Activated naive CD8-positive, alpha-beta T cell treated with anti-CD3 and anti-CD28 coated beads, Interleukin-2, amount 50 U/mL, for 24 hours (primary cell): ENCODE measurements around the gene ADGRL2.

Source experiments
- ATAC-seq: fragments of 150-1000 bp; cut with Tn5 transposase; one replicate; pipeline ENCODE4 v1.10.0; 2021
- DNase-seq: peaks from one replicate; pipeline ENCODE4 v3.0.0; 2021
- H3K27ac Mint-ChIP-seq: one replicate; pipeline ENCODE4 v1.8.0; 2021; ENCODE audit warnings: mild to moderate bottlenecking, mixed read lengths
- H3K27me3 Mint-ChIP-seq: one replicate; pipeline ENCODE4 v1.8.0; 2021; ENCODE audit warnings: mixed read lengths
- H3K36me3 Mint-ChIP-seq: one replicate; pipeline ENCODE4 v1.8.0; 2021; ENCODE audit warnings: low read depth, mixed read lengths
- H3K4me1 Mint-ChIP-seq: one replicate; pipeline ENCODE4 v1.8.0; 2021; ENCODE audit warnings: mixed read lengths
- H3K4me3 Mint-ChIP-seq: one replicate; pipeline ENCODE4 v1.8.0; 2021; ENCODE audit warnings: mild to moderate bottlenecking, moderate library complexity, mixed read lengths
- H3K9me3 Mint-ChIP-seq: one replicate; pipeline ENCODE4 v1.8.0; 2021; ENCODE audit warnings: mixed read lengths

ADGRL2 gene

DNA sequence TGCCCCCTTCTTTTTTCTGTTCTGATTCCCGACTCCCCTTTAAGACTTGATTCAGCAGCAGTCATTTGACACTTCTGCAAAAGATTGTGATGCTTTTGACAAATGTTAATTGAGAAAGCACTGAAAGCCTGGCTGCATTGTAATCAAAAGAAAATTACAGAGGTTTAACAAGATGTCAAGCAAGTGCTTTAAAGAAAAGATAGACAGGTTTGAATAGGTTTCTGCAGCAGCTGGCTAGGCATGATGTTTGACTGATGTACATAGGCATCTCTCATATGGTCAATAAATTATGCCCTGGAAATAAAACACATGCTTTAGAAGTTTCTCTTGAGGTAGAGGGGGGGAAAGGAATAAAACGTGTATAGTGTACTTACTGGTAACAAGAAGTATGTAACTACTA, 147.8 kb downstream of the ADGRL2 start:
- ATAC-seq = no peak
- H3K9me3 Mint-ChIP-seq = no peaks in the 10 kb centered on the region
- no peaks in the 10 kb centered on the region for H3K27me3 Mint-ChIP-seq
- no peaks in the 10 kb centered on the region for H3K4me1 Mint-ChIP-seq
- no peak overlapping the region for H3K4me3 Mint-ChIP-seq
- no peak overlapping the region for H3K27ac Mint-ChIP-seq
- DNase-seq = no peak
- no peaks in the 10 kb centered on the region for H3K36me3 Mint-ChIP-seq

- no peak for ATAC-seq
- Mint-ChIP-seq H3K4me1 (no peaks in the 10 kb centered on the region), H3K27me3 (no peaks in the 10 kb centered on the region), H3K9me3 (no peaks in the 10 kb centered on the region), H3K4me3 (no peak overlapping the region), H3K36me3 (no peaks in the 10 kb centered on the region), H3K27ac (no peak overlapping the region)
- no peak for DNase-seq
These were observed 148.7 kb downstream of the ADGRL2 start for GRCh38 chr1:81949421-81949820.

GRCh38 chr1:81950037-81950436, 149.3 kb downstream of the ADGRL2 start:
- Mint-ChIP-seq H3K4me1 (no peaks in the 10 kb centered on the region), H3K27me3 (no peaks in the 10 kb centered on the region), H3K27ac (no peak overlapping the region), H3K36me3 (no peaks in the 10 kb centered on the region), H3K4me3 (no peak overlapping the region), H3K9me3 (no peaks in the 10 kb centered on the region)
- no peak for DNase-seq
- ATAC-seq = no peak

- Mint-ChIP-seq H3K27ac (no peak overlapping the region), H3K27me3 (no peaks in the 10 kb centered on the region), H3K4me1 (no peaks in the 10 kb centered on the region), H3K9me3 (no peaks in the 10 kb centered on the region), H3K4me3 (no peak overlapping the region), H3K36me3 (no peaks in the 10 kb centered on the region)
- ATAC-seq (no peak), DNase-seq (no peak)
These were observed 150.0 kb downstream of the ADGRL2 start for GRCh38 chr1:81950591-81951244.

DNA sequence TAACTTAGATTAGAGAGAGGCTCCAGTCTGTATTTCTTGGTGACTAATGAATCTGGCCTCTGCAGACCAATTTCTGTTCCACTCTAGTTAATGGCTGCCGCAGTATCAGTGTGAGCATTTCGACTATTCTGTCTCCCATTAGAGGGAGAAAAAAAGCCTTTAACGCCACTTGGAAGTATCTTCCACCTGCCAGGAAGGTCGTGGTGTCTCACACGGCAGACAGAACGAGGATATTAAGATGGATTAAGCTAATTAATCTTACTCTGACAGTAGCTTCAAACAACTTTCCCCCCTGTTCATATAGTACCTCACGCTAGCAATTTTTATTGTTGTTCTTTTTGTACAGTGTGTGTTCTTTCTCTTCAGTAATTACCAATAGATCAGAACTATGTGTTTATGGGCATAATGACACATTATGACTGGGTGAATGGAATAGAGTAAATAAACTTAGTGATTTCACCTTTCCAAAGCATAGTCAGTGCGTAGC, 153.8 kb downstream of the ADGRL2 start:
- no peaks in the 10 kb centered on the region for H3K9me3 Mint-ChIP-seq
- no peak overlapping the region for H3K27ac Mint-ChIP-seq
- H3K4me1 Mint-ChIP-seq = no peaks in the 10 kb centered on the region
- H3K27me3 Mint-ChIP-seq = no peaks in the 10 kb centered on the region
- no peak for ATAC-seq
- H3K4me3 Mint-ChIP-seq = no peak overlapping the region
- no peak for DNase-seq
- H3K36me3 Mint-ChIP-seq = no peaks in the 10 kb centered on the region

DNA sequence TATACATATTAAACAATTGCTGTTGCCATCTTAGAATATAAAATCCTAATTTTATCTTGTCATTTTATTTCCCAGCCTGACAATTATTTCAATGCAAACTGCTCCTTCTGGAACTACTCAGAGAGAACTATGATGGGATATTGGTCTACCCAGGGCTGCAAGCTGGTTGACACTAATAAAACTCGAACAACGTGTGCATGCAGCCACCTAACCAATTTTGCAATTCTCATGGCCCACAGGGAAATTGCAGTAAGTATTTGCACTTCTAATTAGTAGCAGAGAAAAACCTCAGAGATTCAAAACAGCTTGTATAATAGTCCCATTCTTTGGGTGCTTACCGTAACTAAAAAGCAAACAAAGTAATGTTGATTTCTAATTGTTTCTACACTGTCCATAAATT, 167.2 kb downstream of the ADGRL2 start:
- Mint-ChIP-seq H3K4me3 (no peak overlapping the region), H3K27me3 (no peaks in the 10 kb centered on the region), H3K27ac (no peak overlapping the region), H3K36me3 (no peaks in the 10 kb centered on the region), H3K9me3 (peaks cover 3% of the 10 kb centered on the region), H3K4me1 (no peaks in the 10 kb centered on the region)
- ATAC-seq (no peak), DNase-seq (no peak)

- Mint-ChIP-seq H3K27me3 (no peaks in the 10 kb centered on the region), H3K4me1 (no peaks in the 10 kb centered on the region), H3K36me3 (no peaks in the 10 kb centered on the region), H3K9me3 (no peaks in the 10 kb centered on the region), H3K27ac (no peak overlapping the region), H3K4me3 (no peak overlapping the region)
- DNase-seq = no peak
- ATAC-seq = no peak
These were observed 169.7 kb downstream of the ADGRL2 start for GRCh38 chr1:81970416-81970815.

DNA sequence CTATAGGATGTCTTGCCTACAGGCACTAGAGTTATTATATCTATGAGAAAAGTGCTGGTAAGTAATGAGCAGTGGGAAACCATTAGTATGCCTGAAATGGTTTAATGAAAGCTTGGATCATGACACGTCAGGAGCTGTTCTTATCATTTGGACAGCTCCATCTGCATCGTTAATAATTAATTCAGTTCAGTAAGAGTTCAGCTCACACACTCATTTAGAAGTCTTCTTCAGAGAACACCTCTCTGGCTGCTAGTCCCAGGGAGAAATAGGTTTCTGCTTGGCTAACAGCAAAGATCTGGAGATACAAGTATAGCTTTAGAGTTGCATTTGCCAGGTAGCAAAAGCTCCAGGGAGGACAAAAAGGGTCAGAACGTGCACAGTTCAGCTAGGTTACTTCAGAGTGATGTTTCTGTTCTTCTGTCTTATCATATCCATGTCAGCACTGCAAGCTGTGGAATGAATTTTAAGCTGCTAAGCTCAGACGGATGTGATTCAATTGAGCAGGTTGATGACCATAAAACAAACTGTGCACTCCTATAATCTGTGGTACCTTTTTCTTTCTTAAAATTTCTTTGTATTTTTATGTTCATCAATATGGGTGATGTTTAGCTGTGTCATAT, 173.6 kb downstream of the ADGRL2 start:
- Mint-ChIP-seq H3K36me3 (no peaks in the 10 kb centered on the region), H3K9me3 (no peaks in the 10 kb centered on the region), H3K27me3 (no peaks in the 10 kb centered on the region), H3K4me3 (no peak overlapping the region), H3K27ac (no peak overlapping the region), H3K4me1 (no peaks in the 10 kb centered on the region)
- ATAC-seq (no peak), DNase-seq (no peak)

DNA sequence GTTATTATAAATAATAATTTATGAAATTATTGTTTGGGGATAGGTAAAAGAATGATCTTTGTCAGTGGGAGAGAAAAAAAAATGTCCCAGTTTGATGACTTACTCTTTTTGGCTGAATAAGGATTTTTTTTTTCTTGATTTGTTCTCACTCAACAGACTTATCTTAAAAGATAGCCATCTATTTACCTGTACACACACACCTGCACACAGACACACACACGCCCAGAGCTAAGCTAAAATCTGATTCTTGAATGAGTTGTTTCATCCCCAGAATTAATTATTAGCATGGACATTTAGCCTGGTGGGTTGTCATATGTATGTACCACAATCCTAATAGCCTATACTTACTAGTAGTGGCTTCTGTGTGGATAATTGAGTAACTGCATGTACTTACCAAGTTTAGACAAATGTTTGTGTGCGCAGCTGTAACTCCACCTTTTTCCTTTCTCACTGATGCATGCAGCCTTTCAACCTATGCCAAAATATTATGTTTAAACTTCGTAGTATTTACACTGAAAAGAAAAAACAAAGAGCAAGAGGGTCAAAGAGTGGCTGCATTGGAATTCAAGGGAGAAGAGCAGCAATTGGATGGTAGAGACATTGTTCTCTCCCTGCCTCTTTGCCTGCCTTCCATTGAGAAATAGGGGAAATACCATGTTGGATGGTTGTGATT, 174.3 kb downstream of the ADGRL2 start:
- Mint-ChIP-seq H3K9me3 (no peaks in the 10 kb centered on the region), H3K27ac (no peak overlapping the region), H3K4me3 (no peak overlapping the region), H3K4me1 (no peaks in the 10 kb centered on the region), H3K36me3 (no peaks in the 10 kb centered on the region), H3K27me3 (no peaks in the 10 kb centered on the region)
- ATAC-seq = no peak
- no peak for DNase-seq

DNA sequence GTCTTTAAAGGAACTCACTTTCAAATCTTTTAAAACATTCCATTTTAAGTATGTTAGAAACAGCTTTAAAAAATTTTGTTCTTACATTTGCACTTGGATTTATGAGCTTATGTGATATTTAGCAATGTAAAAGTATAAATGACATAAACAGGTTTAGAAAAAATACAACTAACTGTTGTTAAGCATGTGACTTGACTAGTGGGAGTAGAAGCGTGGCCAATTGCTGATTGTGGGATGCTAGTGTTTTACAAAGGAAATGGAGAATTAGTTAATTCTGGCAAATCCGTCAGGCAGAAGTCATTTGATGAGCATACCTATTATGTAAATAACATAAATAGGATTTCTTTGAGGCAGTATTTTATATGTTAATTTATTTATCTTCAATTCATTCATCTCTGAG, 175.8 kb downstream of the ADGRL2 start:
- Mint-ChIP-seq H3K4me1 (no peaks in the 10 kb centered on the region), H3K36me3 (no peaks in the 10 kb centered on the region), H3K9me3 (no peaks in the 10 kb centered on the region), H3K27ac (no peak overlapping the region), H3K27me3 (no peaks in the 10 kb centered on the region), H3K4me3 (no peak overlapping the region)
- DNase-seq = no peak
- no peak for ATAC-seq

- no peak overlapping the region for H3K4me3 Mint-ChIP-seq
- H3K36me3 Mint-ChIP-seq = no peaks in the 10 kb centered on the region
- no peaks in the 10 kb centered on the region for H3K27me3 Mint-ChIP-seq
- ATAC-seq (no peak), DNase-seq (no peak)
- H3K27ac Mint-ChIP-seq = no peak overlapping the region
- no peaks in the 10 kb centered on the region for H3K4me1 Mint-ChIP-seq
- no peaks in the 10 kb centered on the region for H3K9me3 Mint-ChIP-seq
These were observed 178.2 kb downstream of the ADGRL2 start for GRCh38 chr1:81978945-81979344.

DNA sequence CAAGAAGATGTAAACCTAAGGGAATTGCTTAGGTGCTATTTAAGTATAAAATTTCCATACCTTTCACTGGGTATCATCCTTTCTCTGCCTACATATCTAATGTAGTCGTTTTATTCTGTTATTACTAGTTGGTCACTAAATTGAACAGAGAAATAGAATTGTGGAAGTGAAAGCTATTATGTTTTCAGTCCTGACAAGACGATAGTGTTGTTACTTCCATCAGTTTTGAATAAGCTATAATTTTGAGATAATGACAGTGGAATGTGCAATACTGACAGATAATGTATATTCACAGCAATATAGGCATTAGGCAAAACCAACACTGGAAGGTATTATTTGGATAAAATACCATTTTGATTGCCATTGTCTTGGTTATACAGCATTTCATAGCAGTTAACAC, 181.8 kb downstream of the ADGRL2 start:
- ATAC-seq (no peak), DNase-seq (no peak)
- Mint-ChIP-seq H3K27ac (no peak overlapping the region), H3K27me3 (no peaks in the 10 kb centered on the region), H3K36me3 (no peaks in the 10 kb centered on the region), H3K4me1 (no peaks in the 10 kb centered on the region), H3K4me3 (no peak overlapping the region), H3K9me3 (no peaks in the 10 kb centered on the region)

- Mint-ChIP-seq H3K4me1 (no peaks in the 10 kb centered on the region), H3K9me3 (no peaks in the 10 kb centered on the region), H3K36me3 (no peaks in the 10 kb centered on the region), H3K27me3 (no peaks in the 10 kb centered on the region), H3K27ac (no peak overlapping the region), H3K4me3 (no peak overlapping the region)
- DNase-seq = no peak
- ATAC-seq = no peak
These were observed 188.8 kb downstream of the ADGRL2 start for GRCh38 chr1:81989524-81989923.

GRCh38 chr1:81990241-81990640, 189.5 kb downstream of the ADGRL2 start:
- H3K27ac Mint-ChIP-seq = no peak overlapping the region
- no peaks in the 10 kb centered on the region for H3K4me1 Mint-ChIP-seq
- no peaks in the 10 kb centered on the region for H3K9me3 Mint-ChIP-seq
- H3K4me3 Mint-ChIP-seq = no peak overlapping the region
- DNase-seq = no peak
- no peaks in the 10 kb centered on the region for H3K36me3 Mint-ChIP-seq
- no peak for ATAC-seq
- H3K27me3 Mint-ChIP-seq = no peaks in the 10 kb centered on the region

DNA sequence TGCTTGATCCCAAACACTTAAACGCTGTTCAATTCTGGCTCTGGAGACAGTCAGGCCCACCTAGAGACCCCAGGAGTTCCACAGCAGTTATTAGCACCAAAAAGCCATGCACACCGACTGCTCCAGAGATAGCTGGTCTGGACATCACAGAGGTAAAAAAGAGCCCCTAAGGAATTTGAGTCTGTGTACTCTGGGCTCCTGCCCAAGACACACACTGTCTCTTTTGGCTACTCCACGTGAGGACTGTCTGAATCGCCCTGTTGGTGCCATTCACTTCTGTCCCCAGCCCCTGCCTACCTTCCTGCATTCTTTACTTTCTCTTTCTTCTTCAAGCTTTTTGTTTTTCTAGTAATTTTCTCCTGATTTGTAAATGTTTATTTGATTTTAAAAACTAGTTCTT, 197.4 kb downstream of the ADGRL2 start:
- Mint-ChIP-seq H3K4me3 (no peak overlapping the region), H3K36me3 (no peaks in the 10 kb centered on the region), H3K27ac (no peak overlapping the region), H3K27me3 (no peaks in the 10 kb centered on the region), H3K4me1 (no peaks in the 10 kb centered on the region), H3K9me3 (no peaks in the 10 kb centered on the region)
- ATAC-seq (no peak), DNase-seq (no peak)
